GM12872 (cell line): ENCODE measurements around the gene ANKRD11.
A peak's percentile ranks its signal among the peaks of the same experiment; 100 is the strongest.

Source experiments
- CTCF ChIP-seq: IDR thresholded peaks from 3 replicates; pipeline ENCODE4 v1.5.1; 2011; ENCODE audit warnings: low read depth, mild to moderate bottlenecking, low read length, moderate library complexity; ENCODE audit not compliant: insufficient read depth

ANKRD11 gene

GRCh38 chr16:89308391-89309333 lies 181.7 kb downstream of the ANKRD11 start:
- peak; percentile 70 for TF ChIP-seq CTCF

GRCh38 chr16:89307421-89307805 lies 182.9 kb downstream of the ANKRD11 start:
- TF ChIP-seq CTCF = no peak

GRCh38 chr16:89304941-89305705 lies 185.2 kb downstream of the ANKRD11 start:
- TF ChIP-seq CTCF = no peak

- no peak for TF ChIP-seq CTCF
Observed at GRCh38 chr16:89304181-89304851, 186.0 kb downstream of the ANKRD11 start.

- TF ChIP-seq CTCF = no peak
Observed at GRCh38 chr16:89303617-89304016, 186.7 kb downstream of the ANKRD11 start.

GRCh38 chr16:89300976-89301360 lies 189.4 kb downstream of the ANKRD11 start:
- TF ChIP-seq CTCF = no peak

- no peak for TF ChIP-seq CTCF
Observed at GRCh38 chr16:89300311-89300975, 189.9 kb downstream of the ANKRD11 start.
